AG08396 (cell line): ENCODE data around the gene ULBP1.
A peak's percentile ranks its signal among the peaks of the same experiment; 100 is the strongest.
"Not testable (repeated sequence)": the region's sequence is repeated elsewhere in the genome, so short reads cannot be mapped to it uniquely, and the experiment has no call there.

Experiments
- DNase-seq: peaks from one replicate; pipeline ENCODE4 v3.0.0; 2012; ENCODE audit warnings: low spot score, mixed read lengths

The ULBP1 gene

GRCh38 chr6:149933461-149933860, 30.3 kb upstream of the ULBP1 start:
- DNase-seq = no peak

DNA sequence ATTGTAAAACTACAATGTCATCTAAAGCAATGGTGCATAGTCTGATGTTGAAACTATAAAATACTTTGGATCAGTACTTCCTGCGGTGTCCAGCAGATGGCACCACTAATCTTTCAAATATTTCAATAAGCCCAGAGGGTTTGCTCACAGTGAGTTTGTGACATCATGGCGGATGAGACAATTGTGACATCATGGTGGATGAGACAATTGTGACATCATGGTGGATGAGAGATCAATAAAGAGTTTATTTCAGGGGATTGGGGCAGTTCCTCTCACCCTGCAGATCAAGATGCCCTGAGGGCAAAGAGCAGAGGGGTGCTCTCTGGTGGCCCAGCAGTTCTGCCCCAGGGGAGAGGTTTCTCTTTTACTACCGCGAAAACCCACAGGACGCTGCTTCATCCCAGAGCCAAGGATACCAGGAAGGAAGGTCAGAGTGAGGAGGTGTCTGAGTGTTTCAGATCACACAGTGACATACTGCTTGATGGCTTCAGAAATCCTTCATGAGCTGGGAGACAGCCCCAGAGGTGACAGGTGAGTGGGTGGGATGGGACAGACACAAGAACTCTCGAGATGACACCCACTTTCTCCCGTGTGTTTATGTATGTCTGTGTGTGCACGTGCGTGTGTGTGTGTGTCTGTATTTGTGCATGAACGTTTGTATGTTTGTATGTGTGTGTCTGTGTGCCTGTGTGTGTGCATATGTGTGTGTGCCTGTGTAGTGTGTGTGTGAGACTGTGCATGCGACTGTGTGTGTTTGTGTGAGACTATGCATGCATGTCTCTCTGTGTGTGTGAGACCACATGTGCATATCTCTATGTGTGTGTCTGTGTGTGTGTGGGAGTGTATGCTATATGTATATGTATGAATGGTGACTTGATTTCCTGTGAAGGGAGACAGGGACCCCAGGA, 29.2 kb upstream of the ULBP1 start:
- DNase-seq = peak; percentile 64

DNA sequence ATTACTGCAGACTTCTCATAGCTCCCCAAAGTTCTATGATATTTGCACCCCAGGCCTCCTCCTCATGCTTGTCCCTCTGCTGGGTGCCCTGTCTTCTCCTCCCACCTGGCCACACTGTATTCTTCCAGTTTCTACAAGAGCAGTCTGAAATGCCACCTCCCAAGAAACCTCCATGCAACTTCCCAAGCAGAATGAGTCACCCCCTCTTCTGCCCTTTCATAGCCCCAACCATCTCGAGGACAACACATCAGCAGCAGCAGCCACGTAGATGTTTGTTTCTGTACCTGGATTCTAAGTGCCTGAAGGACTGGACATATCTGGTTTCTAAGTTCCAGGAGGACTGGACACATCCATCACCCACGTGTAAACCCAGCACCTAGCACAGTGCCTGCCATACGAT, 28.5 kb upstream of the ULBP1 start:
- no peak for DNase-seq

DNA sequence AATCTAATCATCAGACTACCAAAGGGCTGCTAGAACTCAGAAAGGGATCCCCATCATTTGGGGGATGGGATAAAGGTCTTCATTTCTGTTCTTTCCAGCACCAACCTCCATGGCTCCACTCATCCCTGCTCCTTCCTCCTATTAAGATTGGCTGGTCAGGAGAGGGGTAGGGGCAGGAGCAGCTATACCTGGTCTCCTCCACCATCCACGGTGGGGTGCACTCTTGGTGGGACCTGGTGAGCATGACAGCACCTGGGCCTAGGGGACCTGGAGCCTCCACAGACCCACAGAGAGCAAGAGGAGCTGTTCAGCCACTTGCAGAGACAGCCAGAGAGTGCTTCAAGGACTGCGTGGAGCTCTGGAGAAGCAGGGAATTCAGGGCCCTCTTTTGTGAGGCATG, 28.1 kb upstream of the ULBP1 start:
- no peak for DNase-seq

GRCh38 chr6:149936743-149937142, 27.0 kb upstream of the ULBP1 start:
- DNase-seq = no peak

DNA sequence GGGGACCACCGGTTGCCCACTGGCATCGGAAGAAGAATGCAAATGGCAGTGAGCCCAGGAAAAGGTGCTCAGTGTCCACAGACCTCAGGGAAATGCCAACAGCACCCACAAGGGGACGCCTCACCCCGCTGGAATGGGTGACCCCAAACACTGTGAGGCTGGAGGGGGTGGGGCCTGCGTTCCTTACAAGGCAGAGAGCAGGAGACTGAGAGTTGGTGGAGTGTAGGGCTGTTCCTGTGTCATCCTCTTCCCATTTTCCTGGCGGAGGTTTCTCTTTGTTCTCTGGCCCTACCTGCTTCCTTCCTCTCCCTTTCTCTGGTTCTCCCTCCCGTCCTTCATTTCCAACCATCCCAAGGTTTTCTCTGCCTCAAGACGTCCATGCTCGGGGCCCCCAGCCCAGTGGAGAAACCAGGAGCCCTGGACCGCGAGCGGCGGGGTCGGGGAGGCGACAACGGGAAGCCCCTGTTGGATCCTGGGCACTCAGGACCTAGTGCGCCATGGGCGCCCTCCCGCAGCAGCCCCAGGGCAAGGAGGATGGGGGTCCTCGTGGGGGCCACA, 25.7 kb upstream of the ULBP1 start:
- DNase-seq = not testable (repeated sequence)

DNA sequence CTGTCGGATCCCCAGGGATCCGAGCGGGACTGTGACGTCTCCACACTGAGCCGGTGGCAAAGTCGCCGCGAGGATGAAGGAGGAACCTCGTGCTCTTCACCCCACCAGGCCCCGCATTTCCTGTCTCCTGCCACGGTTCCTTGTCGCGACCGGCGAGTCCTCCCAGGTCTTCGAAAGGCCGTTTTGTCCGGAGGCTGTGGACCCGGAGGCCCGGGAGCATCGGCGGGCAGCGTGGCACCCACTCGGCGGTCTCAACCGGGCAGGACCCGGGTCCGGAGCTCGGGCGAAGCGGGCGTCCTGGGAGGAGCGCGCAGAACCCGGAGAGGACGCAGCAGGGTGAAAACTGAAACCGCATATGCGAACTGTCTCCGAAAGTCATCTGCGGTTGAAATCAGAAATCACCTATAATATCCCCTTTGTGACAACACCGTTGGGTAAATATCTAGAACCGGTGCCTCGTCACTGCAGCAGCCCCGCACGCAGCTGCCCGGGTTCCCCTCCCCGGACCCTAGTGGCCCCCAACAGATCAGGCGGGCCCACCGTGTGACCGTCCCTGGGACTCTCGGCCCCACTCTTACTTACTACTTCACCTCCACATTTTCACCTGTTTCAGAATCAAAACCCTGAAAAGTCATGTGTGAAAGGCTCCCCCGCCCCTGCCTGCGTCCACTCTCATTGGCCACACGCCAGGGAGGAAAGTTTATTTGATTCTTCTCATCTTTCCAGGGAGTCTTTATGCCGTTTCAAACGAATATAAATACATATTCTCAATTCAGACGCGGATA, 25.0 kb upstream of the ULBP1 start:
- no peak for DNase-seq

- DNase-seq = no peak
These were observed 24.4 kb upstream of the ULBP1 start for GRCh38 chr6:149939356-149939648.

DNA sequence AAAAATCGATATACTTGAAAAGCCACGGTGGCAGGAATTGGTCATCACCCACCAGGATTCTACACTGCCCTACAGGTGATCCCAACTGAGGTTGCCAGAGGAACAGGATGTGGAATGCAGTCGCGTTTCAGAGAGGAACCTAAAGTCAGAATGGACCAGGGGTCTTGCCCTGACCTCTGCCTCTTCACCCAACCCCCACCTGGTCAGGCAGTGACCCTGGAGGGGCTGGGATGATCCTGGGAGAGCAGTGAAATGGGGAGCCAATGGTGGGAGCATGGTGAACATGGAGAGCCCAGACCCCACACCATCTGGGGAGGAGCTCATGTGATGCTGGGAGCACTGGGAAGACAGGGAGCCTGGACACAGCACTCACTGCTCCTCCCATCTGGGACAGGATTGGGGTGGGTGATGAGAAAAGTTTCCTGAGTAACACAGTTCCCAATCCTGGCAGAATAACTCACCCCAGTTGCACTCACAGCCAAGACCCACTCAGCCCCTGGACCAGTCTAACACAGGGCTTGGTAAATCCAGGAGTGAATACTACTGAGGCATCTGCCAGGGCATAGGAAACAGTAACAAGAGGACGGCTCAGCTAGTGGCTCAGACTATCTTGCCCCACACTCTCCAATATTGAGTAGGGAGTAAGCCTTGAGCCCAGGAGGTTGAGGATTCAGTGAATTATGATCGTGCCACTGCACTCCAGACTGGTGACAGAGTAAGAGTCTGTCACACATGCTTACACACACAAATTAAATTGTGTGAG, 23.7 kb upstream of the ULBP1 start:
- no peak for DNase-seq

GRCh38 chr6:149940672-149940982, 23.1 kb upstream of the ULBP1 start:
- no peak for DNase-seq

GRCh38 chr6:149941583-149942460, 21.9 kb upstream of the ULBP1 start, which contains the start of gene ULBP2:
ULBP2 (plus strand) TSS chr6:149942014; CDS start chr6:149942073, 59 bp downstream.
- DNase-seq = peak; percentile 96

GRCh38 chr6:149942461-149942829, 21.3 kb upstream of the ULBP1 start:
- no peak for DNase-seq

GRCh38 chr6:149943321-149943720, 20.4 kb upstream of the ULBP1 start:
- DNase-seq = not testable (repeated sequence)

GRCh38 chr6:149945276-149945675, 18.5 kb upstream of the ULBP1 start:
- DNase-seq = not testable (repeated sequence)

- not testable (repeated sequence) for DNase-seq
These were observed 17.1 kb upstream of the ULBP1 start for GRCh38 chr6:149946631-149947030.

GRCh38 chr6:149947533-149947932, 16.2 kb upstream of the ULBP1 start:
- not testable (repeated sequence) for DNase-seq

DNA sequence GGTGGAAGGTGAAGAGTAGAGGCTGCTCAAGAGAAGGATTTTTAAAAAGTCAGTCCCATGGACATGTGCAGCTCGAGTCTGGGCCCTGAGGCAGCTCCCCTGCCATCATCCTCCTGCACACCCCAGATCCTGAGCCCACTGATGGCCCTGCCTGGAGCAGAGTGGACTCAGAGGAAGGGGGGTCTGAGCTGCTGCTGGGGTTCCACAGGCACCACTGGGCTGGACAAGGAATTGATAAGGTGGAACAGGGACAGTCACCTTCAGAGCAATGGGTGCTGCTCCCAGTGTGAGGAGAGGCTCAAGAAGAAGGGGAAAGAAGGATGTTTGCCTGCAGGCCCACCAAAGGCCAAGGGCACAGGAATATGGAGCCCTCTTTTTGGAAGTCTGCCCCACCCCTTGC, 15.7 kb upstream of the ULBP1 start:
- DNase-seq = no peak

DNA sequence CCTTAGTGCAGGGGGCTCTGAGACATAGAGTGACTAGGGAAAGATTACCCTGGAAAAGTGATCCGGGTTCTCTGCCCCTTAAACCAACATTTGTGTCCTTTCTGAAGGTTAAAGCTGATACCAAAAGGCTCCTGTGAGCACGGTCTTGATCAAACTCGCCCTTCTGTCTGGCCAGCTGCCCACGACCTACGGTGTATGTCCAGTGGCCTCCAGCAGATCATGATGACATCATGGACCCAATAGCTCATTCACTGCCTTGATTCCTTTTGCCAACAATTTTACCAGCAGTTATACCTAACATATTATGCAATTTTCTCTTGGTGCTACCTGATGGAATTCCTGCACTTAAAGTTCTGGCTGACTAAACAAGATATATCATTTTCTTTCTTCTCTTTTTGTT, 15.1 kb upstream of the ULBP1 start:
- DNase-seq = no peak

GRCh38 chr6:149950423-149950822, 13.3 kb upstream of the ULBP1 start:
- DNase-seq = no peak

GRCh38 chr6:149951096-149951495, 12.6 kb upstream of the ULBP1 start:
- no peak for DNase-seq

DNA sequence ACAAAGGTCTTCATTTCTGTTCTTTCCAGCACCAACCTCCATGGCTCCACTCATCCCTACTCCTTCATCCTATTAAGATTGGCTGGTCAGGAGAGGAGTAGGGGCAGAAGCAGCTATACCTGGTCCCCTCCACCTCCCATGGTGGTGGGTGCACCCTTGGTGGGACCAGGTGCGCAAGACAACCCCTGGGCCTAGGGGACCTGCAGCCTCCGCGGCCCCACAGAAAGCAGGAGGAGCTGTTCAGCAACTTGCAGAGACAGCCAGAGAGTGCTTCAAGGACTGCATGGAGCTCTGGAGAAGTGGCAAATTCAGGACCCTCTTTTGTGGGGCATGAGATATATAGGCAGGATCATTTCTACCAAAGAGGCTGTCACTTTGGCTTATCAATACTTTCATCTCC, 12.1 kb upstream of the ULBP1 start:
- no peak for DNase-seq
